Right lobe of liver (tissue), 4 donors: Measurements from ENCODE around the gene RNF17.

ENCODE experiments used
- CTCF ChIP-seq, 4 donors: fragments of 200-600 bp in 3 of 4; fragments of 450-650 bp in 1 of 4; IDR thresholded peaks; one replicate each; pipeline versions ENCODE4 v1.5.1 to v1.8.0; 2016 to 2022; ENCODE audit warnings: antibody characterized with exemption in 4 of 4, mild to moderate bottlenecking in 2 of 4
- POLR2A ChIP-seq: fragments of 450-650 bp; IDR thresholded peaks from one replicate; pipeline ENCODE4 v1.6.1; 2017; ENCODE audit warnings: antibody characterized with exemption, mild to moderate bottlenecking
- donor health status: DM: no; HTN: no; CAD: no.
- donor health status: DM: no; HTN: no; CAD: no.
- donor health status: DM: no; HTN: yes; CAD: no.

- TF ChIP-seq POLR2A (no peak), CTCF (IDR thresholded peaks at IDR 0.05) (peak in 2 of 4 donors; percentile 9 to 25)
Observed at GRCh38 chr13:24741016-24741662, 22.8 kb upstream of the RNF17 start.
